Body of pancreas (tissue), 4 donors: ENCODE data around the gene KIF6. TPM values are rescaled to one million over a fixed set of nuclear protein-coding genes. Genes with fewer than 3 reads are reported as not detected.
A peak's percentile ranks its signal among the peaks of the same experiment; 100 is the strongest.
"Not testable (repeated sequence)": the region's sequence is repeated elsewhere in the genome, so short reads cannot be mapped to it uniquely, and the experiment has no call there.

Experiments used
- ATAC-seq: fragments of 150-250 bp; one replicate; pipeline ENCODE4 v1.9.1; 2016
- DNase-seq, 4 donors: peaks; one replicate each; pipeline ENCODE4 v3.0.0-alpha.2; 2019
- H3K27ac ChIP-seq, 4 donors: fragments of 200-600 bp; sonication (generic); 1 replicate in 3 of 4; 2 replicates in 1 of 4; pipeline versions ENCODE4 v1.5.1 to v1.6.1; 2016 to 2019; ENCODE audit warnings: mild to moderate bottlenecking in 1 of 4, mixed read lengths in 1 of 4, moderate library complexity in 1 of 4
- H3K27me3 ChIP-seq, 2 donors: fragments of 200-600 bp; sonication (generic); one replicate each; pipeline ENCODE4 v1.6.0; 2016; ENCODE audit warnings: mild to moderate bottlenecking in 1 of 2
- H3K36me3 ChIP-seq, 2 donors: fragments of 200-600 bp; sonication (generic); replicated peaks in 1 of 2; 2 replicates each; pipeline ENCODE4 v1.5.1; 2016; ENCODE audit warnings: low read depth in 2 of 2; ENCODE audit not compliant: insufficient read depth in 1 of 2
- H3K4me1 ChIP-seq: fragments of 200-600 bp; sonication (generic); one replicate; pipeline ENCODE4 v1.6.0; 2016
- H3K4me3 ChIP-seq, 2 donors: fragments of 200-600 bp; sonication (generic); 1 replicate in 1 of 2; 2 replicates in 1 of 2; pipeline ENCODE4 v1.5.1; 2016 to 2019
- H3K9me3 ChIP-seq, 3 donors: fragments of 200-600 bp; sonication (generic); 1 replicate in 2 of 3; 2 replicates in 1 of 3; pipeline ENCODE4 v1.5.1; 2016
- CTCF ChIP-seq, 7 experiments: fragments of 450-650 bp in 4 of 7; fragments of 200-600 bp in 3 of 7; sonication (generic) in 3 of 7; IDR thresholded peaks; one replicate each; pipeline ENCODE4 v1.5.1; 2016 to 2019; ENCODE audit warnings: antibody characterized with exemption in 7 of 7
- POLR2A ChIP-seq, 3 donors: fragments of 450-650 bp; IDR thresholded peaks; one replicate each; pipeline ENCODE4 v1.6.1; 2016; ENCODE audit warnings: antibody characterized with exemption in 3 of 3, mild to moderate bottlenecking in 2 of 3
- WGBS, 2 donors: methylation state at CpG; one replicate each; pipeline ENCODE4 v1.1.5; 2017; 5-methylcytosine and 5-hydroxymethylcytosine counted together
- intact Hi-C: fragments of 100-400 bp; cut with DNase I; formaldehyde crosslinking; loops from one replicate; pipeline ENCODE4 v1.15.1; 2023
- total RNA-seq, 2 donors: library from RNA; depleted of rRNA; stranded (reverse); fragments of >200 nt; gene quantifications; one replicate each; pipeline ENCODE4 v1.1.0, GENCODE V29; 2016

KIF6 gene
- total RNA-seq, 2 donors from 2014 or later = not detected

DNA sequence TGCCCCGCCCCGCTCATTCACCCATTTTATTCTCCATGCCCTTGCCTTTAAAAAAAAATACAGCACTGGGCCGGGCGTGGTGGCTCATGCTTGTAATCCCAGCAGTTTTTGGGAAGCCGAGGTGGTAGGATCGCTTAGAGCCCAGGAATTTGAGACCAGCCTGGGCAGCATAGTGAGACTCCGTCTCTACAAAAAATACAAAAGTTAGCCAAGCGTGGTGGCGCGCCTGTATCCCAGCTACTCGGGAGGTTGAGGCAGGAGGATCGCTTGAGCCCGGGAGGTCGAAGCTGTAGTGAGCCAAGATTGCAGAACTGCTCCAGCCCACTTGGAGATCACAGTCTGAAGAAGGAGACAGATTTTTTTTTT, 407 bp upstream of the KIF6 start:
- no peaks in the 10 kb centered on the region for H3K36me3 ChIP-seq
- DNase-seq = no peak
- TF ChIP-seq POLR2A (IDR thresholded peaks at IDR 0.05) (no peak), CTCF (IDR thresholded peaks at IDR 0.05) (no peak)
- H3K27me3 ChIP-seq = no peaks in the 10 kb centered on the region
- H3K9me3 ChIP-seq = no peaks in the 10 kb centered on the region
- intact Hi-C loops = no loop called here
- 51 to 54% methylated on average over 14 of the region's 14 CpGs for WGBS, 2 donors
- H3K27ac ChIP-seq = peak overlapping the region in 1 of 4 donors; percentile 76
- H3K4me3 ChIP-seq = peak overlapping the region in 1 of 2 donors; percentile 96
- ATAC-seq = no peak
- H3K4me1 ChIP-seq = peaks cover 5% of the 10 kb centered on the region

DNA sequence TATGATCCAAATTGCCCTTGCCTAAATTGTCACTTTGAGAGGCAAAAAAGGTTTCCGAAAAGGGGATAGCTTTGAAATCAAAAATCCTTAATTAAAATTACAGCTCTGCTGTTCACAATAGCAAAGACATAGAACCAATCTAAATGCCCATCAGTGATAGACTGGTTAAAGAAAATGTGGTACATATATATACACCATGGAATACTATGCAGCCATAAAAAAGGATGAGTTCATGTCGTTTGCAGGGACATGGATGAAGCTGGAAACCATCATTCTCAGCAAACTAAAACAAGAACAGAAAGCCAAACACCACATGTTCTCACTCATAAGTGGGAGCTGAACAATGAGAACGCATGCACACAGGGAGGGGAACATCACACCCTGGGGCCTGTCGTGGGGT, 1.9 kb downstream of the KIF6 start:
- H3K4me3 ChIP-seq, intact Hi-C loops, ATAC-seq, H3K27ac ChIP-seq, H3K27me3 ChIP-seq, H3K4me1 ChIP-seq, H3K9me3 ChIP-seq, H3K36me3 ChIP-seq, DNase-seq: not testable (repeated sequence)
- 93 to 94% methylated on average over 4 of the region's 4 CpGs for WGBS, 2 donors

GRCh38 chr6:39714802-39715201, 10.4 kb downstream of the KIF6 start:
- intact Hi-C loops = no loop called here
- H3K4me1 ChIP-seq = no peaks in the 10 kb centered on the region
- H3K36me3 ChIP-seq = no peaks in the 10 kb centered on the region
- no peak overlapping the region for H3K4me3 ChIP-seq
- no peaks in the 10 kb centered on the region for H3K27me3 ChIP-seq
- H3K9me3 ChIP-seq = no peaks in the 10 kb centered on the region
- H3K27ac ChIP-seq = no peak overlapping the region
- DNase-seq (no peak), ATAC-seq (no peak)
- TF ChIP-seq CTCF (IDR thresholded peaks at IDR 0.05) = no peak

- WGBS, 2 donors = 69 to 75% methylated on average over 2 of the region's 2 CpGs
- H3K27me3 ChIP-seq = no peaks in the 10 kb centered on the region
- H3K27ac ChIP-seq = no peak overlapping the region
- ATAC-seq = no peak
- no peak for TF ChIP-seq POLR2A (IDR thresholded peaks at IDR 0.05)
- TF ChIP-seq CTCF (IDR thresholded peaks at IDR 0.05) = no peak
- no peaks in the 10 kb centered on the region for H3K9me3 ChIP-seq
- H3K4me1 ChIP-seq = no peaks in the 10 kb centered on the region
- no peak overlapping the region for H3K4me3 ChIP-seq
- no peaks in the 10 kb centered on the region for H3K36me3 ChIP-seq
- intact Hi-C loops = no loop called here
- DNase-seq = no peak
These were observed 17.1 kb downstream of the KIF6 start for GRCh38 chr6:39707962-39708683.

- H3K4me3 ChIP-seq = no peak overlapping the region
These were observed 18.3 kb downstream of the KIF6 start for GRCh38 chr6:39706819-39707335.

More at GRCh38 chr6:39706819-39707335, 18.3 kb downstream of the KIF6 start:
- no peak overlapping the region for H3K27ac ChIP-seq
- intact Hi-C loops = no loop called here
- DNase-seq = no peak
- no peaks in the 10 kb centered on the region for H3K27me3 ChIP-seq
- no peaks in the 10 kb centered on the region for H3K36me3 ChIP-seq
- no peak for ATAC-seq
- no peaks in the 10 kb centered on the region for H3K9me3 ChIP-seq
- 55 to 58% methylated on average over 3 of the region's 3 CpGs for WGBS, 2 donors
- TF ChIP-seq CTCF (IDR thresholded peaks at IDR 0.05) (no peak), POLR2A (IDR thresholded peaks at IDR 0.05) (no peak)
- H3K4me1 ChIP-seq = peaks cover 7% of the 10 kb centered on the region
